ENCODE results near the gene DCAF8L2. TPM values are rescaled to one million over a fixed set of nuclear protein-coding genes. Genes with fewer than 3 reads are reported as not detected.
"Not testable (repeated sequence)": the region's sequence is repeated elsewhere in the genome, so short reads cannot be mapped to it uniquely, and the experiment has no call there.

Gene DCAF8L2
- not detected for total RNA-seq
- long read RNA-seq: 0 reads

DNA sequence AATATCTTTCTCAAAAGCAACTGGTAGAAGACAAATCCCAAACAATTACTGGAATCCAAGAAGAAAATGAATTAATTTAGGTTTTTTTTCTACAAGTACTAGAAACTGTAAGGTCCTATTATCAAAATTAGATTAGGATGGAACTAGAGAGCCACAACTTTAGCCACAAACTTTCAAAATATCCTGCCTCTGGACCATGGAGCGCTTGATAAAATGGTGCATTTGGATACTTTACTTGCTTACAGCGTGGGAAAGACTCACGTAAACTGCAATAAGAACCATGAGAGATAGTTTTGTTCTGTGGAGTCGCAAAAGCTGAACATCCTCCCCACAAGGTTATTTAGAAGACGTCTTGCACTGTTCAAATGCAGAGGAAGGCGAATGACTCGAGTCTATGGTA lies at the start of gene DCAF8L2:
Gene DCAF8L2 (plus strand): TSS at position 301 of the 400 bp plus-strand sequence. CDS start 156,552 bp downstream, outside the sequence.
- no peak for DNase-seq (ENCODE audit: low spot score)

DNA sequence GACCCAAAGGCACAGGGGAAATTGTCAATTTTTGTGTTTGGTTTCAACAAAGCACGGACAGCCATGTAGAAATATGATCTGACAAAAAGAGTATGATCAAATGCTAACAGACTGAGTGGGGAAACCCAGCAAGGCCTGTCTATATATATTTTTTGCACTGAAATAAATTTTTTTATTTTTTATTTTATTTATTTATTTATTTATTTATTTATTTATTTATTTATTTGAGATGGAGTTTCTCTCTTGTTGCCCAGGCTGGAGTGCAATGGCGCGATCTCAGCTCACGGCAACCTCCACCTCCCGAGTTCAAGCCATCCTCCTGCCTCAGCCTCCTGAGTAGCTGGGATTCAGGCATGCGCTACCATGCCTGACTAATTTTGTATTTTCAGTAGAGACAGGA lies 49.0 kb upstream of the DCAF8L2 start:
- DNase-seq (ENCODE audit: low spot score): not testable (repeated sequence)

DNA sequence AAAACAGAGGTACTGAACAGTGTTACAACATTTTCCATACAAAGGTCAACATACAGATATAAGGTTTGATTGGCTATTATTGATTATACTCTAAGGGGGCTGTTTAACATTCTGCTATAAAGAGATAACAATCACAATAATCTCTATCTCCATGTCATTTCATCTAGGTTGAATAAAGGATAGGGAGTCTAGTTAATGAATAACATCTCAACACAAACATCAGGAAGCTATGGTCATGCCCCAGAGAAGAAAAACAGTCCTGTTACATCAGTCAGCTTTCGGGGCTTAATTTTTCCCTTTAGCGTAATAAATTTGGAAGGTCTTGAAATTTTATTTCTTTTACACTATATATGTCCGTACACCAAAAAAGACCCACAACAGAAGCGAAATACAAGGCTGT lies 41.5 kb upstream of the DCAF8L2 start:
- no peak for DNase-seq (ENCODE audit: low spot score)

DNA sequence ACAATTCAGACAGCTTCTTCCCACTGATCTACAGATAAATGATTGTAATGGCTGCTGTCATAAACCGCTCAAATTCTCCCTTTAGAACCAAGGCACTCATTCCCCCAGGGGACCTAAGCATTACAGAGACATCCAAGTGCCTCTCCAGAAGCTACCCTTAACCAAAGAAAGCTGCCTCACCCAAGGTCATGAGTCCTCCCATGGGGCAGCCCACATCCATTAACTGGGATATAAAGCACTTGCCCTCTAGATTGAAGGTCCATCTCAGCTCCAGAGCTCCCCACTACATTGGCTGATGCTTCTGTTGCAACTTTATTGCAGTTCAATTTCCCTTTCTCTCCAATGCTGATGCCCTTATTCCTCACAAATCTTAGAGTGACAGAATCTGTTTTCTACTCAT lies 40.5 kb upstream of the DCAF8L2 start:
- no peak for DNase-seq (ENCODE audit: low spot score)

DNA sequence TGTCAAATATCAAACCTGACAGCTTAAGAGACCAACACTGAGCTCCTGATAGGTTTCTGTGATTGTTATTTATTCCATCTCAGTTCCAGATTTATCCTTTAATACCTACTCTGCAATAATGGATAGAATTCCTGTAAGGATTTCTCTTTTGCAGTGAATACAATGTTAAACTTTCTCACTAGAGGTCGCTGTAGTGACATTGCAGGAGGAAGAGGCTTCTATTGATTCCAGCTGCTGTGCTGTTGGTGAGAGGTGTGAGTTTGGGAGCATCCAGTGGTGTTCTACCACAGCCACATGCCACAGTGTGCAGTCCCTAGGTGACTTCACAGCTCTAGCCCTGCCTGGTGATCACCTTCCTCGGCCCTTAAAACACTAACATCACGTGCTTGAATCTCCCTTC lies 34.6 kb upstream of the DCAF8L2 start:
- DNase-seq (ENCODE audit: low spot score): no peak

DNA sequence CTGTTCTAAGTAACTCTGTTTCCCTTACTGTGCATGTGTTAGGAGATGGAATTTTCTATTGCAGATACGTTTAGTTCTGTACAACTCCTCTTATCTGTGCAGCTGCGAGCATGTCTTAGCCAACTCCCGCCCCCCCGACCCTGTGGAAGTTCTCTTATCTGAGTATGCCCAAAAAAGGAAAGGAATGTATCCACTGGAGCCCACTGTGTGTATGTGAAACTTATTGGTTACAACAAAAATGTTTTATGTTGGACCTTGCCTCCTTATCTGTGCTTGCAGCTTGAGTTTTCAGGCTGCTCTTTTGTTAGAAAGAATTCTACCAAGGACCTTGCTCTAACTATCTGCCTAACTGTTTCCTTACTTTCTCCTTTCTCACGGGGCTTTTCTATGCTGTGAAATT lies 24.2 kb upstream of the DCAF8L2 start:
- DNase-seq (ENCODE audit: low spot score): no peak

DNA sequence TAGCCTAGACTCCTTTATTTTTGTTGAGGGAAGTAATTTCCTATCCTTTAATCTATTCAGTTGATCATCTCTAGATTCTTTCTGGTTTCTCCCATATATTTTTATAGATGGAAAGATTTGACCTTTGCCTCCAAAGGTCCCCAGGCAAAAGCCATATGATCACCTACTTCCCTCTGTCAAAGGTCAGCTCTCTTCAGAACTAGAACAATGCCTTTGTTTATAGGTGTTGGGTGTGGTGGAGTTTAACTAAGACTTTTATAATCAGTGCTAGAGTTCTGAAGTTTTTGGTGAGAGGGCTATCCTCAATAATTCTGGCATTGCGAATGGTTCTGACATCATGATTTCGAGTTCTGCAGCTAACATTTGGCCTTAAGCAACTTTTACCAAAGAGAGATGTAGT lies 19.0 kb upstream of the DCAF8L2 start:
- no peak for DNase-seq (ENCODE audit: low spot score)

DNA sequence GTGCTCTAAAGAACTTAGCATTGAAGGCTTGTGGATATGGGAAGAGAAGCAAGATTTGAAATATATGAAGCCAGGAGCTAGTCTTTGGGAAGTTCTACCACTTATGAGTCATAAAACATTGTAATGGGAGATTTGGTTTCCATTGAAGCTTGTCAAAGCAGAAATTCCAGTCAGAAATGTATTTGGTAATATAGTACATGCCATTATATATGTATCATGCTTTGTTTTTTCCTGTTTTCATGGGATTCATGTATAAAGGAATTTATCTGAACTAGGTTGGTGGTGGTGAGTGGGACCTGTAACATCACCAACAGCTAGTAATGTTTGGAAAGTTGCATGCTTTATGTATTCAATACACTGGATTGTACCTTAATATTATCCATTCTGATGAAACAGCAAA lies 14.6 kb upstream of the DCAF8L2 start:
- DNase-seq (ENCODE audit: low spot score): no peak

DNA sequence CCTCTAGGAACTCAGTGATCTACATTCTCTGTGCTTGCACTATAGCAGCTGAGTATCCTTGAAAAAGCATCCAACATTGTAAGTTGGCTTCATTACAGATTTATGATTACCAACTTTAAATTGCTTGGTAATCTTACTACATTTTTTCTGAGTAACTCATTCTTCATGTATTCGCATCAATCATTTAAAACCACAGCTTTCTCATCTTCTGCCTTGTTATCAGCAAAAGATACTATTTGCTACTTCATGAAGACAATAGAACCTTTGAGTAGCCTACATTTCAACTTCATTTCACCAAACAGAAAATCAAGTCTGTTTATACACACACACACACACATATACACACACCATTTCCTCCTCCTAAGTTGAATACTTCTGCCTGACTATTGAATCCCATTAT lies 6.2 kb upstream of the DCAF8L2 start:
- DNase-seq (ENCODE audit: low spot score): no peak

DNA sequence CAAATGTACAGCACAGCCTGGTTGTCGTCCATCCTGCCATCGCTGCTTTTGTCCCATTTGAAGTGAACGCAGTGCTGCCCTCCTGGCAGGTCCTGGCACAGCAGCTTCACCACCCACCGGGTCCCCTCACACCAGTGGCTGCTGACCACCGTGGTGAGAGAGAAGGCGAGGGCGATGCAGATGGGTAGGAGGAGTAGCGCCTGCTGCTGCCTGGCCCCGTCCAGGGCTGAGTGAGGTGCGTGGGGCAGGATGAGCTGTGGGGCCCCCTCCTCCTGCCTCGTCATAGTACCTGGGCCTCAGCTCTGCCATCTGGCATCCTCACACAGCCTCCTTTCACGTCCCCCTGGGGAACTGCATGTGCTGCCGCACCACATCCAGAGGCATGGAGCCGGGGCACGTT lies 1.8 kb downstream of the DCAF8L2 start:
- peak; percentile 76 for DNase-seq (ENCODE audit: low spot score)

DNA sequence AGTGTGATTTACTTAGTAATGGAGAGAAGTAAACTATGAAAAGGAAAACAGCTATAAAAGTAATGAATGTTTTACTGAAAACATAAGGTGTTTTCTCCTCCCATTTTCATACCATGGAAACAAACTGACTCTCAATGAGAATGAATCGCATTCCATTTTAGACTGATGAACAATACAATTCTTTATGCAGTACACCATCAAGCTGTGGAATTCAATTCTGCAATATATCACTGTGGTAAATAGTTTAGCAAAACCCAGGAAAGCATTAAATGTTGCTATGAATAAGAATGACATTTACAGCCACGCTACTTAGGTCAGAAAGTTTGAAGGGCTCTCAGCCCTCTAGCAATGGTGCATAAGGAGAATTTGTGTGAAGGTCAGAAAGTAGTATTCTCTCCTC lies 7.4 kb downstream of the DCAF8L2 start:
- DNase-seq (ENCODE audit: low spot score): no peak

DNA sequence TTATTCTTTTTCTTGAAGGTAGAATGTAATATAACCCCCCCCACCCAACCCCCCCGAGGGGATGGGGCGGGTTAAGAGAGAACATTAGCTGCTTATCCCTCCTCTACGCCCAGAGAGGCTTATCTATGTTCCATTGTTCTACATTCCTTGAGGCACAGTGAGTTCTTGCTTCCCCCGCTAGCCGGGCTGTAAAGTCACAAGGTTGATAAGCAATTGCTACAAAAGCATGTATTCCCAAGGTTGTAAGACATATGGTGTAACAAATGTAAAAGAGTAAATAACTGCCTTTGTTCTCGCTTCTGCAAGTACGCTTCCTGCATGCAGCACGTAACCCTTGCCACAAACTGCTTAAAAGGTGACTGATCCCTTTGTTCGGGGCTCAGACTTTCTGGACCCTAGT lies 8.2 kb downstream of the DCAF8L2 start:
- no peak for DNase-seq (ENCODE audit: low spot score)

DNA sequence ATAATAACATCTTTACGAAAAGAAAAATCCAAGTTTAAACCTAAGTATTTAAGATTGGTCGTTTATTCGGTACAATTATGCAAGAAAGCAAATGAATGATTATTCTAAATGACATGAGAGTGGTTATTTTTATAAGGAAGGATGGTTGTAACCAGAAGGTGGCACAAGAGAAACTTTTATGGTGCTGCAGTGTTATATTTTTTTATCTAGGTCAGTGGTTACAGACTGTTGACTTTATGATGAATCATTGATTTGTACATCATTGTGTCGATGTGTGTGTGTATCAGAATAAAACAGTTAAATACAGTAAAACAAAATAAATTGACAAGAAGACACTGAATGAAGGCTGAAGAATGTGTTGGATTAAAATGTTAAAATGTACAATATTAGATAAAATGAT lies 9.8 kb downstream of the DCAF8L2 start:
- DNase-seq (ENCODE audit: low spot score): no peak

DNA sequence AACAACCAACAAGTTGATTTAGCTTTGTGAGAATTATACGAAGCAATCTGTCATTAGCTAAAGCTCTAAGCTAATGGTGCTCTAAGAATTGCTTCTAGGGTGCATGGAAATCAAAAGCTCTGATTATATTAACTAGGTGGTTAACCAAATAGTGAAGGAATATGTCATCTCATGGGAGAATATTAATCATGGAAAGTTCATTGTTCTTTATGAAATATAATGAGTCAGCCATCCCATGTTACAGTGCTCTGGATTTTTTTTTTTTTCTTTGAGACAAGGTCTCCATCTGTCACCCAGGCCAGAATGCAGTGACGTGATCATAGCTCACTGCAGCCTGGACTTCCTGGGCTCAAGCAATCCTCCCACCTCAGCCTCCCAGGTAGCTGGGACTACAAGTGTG lies 10.5 kb downstream of the DCAF8L2 start:
- DNase-seq (ENCODE audit: low spot score): no peak

DNA sequence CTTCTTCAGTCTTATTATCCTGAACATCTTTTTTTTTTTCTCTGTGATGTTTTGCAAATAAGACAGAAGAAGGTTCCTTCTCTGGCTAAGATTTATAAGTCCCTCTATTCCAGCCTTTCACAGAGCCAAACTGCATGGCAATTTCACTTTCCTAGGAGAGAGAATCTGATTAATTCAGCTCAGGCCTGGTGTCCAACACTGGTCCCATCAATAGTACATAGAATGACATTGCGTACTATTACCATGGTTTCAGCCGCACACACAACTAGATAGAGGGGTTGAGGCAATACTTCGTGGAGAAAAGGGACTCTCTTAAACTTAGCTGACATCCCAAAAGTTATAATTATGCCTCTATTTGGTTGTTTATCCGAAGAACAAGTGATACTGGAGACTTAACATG lies 18.5 kb downstream of the DCAF8L2 start:
- DNase-seq (ENCODE audit: low spot score): no peak

DNA sequence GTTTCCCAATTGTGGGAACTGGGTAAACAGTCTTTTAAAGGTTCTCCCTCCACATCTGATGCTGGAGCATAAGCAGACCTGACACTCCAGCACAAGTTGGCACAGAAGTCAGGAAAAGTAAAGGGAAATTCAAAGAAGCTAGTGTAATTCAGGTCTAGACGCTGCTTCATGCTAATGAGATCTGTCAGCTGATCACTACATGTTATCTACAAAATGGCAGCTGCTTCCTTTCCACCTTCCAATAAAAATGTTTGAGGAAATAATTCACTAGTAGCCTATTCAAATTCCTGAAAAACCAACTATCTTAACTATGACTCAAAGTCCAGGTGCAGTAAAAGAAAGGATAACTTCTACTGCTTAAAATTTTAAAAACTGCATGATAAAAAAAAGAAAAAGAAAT lies 29.3 kb downstream of the DCAF8L2 start:
- no peak for DNase-seq (ENCODE audit: low spot score)

DNA sequence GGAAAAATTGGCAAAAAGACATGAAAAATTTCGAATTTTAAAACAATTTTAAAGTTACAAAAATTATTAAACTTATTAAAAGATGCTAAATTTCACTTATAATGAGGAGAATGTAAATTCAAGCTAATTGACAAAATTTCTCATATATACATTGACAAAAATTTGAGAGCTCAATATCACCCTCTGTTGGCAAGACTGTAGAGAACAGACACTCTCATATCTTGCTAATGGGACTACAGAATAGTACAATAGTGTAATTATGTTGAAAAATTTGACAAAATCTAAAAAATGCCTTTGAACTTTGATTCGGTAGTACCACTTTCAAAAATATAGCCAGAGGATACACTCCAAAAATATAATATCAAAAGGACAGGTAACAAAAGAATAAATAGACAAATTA lies 29.8 kb downstream of the DCAF8L2 start:
- no peak for DNase-seq (ENCODE audit: low spot score)

DNA sequence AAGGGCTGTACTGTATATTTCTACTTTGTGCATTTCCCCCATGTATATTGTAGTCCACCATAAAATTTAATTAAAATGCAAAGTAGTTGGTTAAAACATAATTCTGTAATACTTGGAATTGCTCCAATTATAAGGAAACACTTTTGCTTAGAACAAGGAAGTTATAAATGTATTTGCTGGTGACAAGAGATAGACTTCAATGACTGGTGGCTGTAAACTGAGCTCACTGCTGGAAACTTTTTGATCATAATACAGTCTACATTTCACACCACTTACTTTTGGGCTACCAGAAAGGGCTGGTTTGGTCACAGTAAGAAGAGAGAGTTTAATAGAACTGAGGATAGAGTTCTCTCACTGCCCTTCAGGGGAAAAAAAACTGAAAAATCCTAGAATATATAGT lies 32.7 kb downstream of the DCAF8L2 start:
- DNase-seq (ENCODE audit: low spot score): no peak

DNA sequence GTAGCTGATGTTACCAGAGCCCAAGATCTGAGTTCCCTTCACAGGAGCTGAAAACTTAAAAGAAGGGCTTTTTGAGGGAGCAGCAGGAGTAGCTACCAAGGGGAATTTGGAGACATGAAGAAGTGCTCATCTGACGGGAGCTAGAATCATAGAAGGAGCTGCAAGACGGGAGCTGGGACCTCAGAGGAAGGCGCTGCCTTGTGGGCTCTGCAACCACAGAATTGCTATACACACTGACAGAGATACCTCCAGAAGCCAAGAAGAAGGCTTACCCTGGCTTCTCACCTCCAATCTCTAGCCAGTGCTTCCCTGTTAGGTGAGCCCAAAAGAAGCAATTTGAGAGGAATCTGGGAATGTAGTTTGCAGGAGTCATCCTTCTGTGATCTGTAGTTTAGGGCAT lies 35.9 kb downstream of the DCAF8L2 start:
- DNase-seq (ENCODE audit: low spot score): no peak

DNA sequence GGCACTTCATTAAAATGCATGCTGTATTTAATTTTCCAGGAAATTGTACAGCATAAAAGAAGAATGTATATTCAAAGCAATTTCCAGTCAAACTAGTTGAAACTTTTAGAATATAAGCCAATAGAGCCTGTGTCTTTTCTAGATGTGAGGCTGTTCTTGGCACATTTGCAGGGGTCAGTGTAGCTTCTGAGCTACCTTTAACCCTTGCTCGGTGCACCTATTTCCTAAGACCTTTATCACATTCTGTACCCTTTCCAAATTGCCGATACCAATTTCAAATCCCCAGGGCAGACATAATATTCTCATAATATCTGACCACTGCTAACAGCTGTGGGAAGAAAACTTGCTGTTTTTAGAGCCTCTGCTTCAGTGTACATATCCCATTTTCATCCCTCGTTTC lies 43.2 kb downstream of the DCAF8L2 start:
- no peak for DNase-seq (ENCODE audit: low spot score)

DNA sequence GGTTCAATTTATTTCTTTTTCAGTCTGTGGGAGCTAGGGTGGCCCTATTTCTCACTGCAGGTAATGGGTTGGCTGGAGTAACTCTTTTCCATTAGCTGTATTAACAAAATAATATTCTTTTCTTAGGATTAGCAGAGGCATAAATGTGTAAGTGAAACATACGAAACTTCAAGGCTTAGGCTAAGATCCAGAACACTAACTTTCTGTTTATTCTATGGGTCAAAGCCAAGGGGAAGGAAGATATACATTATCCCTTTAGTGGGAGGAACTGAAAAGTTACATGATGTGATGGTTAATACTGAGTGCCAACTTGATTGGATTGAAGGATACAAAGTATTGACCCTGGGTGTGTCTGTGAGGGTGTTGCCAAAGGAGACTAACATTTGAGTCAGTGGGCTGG lies 66.4 kb downstream of the DCAF8L2 start:
- DNase-seq (ENCODE audit: low spot score): no peak

DNA sequence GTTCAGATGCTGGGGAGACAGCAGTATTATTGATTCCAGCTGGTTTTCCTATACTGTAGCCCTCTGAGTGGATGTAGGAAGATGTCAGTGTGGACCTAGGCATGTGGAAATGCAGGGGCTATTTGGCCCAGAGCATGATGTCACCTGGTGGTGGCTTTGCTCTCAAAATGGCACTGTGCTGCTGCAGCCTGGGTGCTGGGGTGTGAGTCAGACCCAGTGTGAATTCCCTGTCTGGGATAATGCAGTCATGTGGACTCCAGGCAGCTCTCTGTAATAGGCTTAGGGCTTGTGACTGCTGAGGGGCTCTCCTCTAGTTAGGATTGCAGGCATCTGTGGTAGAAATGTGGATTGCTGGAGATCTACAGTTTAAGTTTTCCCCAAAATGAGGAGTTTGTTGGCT lies 70.7 kb downstream of the DCAF8L2 start:
- DNase-seq (ENCODE audit: low spot score): no peak

DNA sequence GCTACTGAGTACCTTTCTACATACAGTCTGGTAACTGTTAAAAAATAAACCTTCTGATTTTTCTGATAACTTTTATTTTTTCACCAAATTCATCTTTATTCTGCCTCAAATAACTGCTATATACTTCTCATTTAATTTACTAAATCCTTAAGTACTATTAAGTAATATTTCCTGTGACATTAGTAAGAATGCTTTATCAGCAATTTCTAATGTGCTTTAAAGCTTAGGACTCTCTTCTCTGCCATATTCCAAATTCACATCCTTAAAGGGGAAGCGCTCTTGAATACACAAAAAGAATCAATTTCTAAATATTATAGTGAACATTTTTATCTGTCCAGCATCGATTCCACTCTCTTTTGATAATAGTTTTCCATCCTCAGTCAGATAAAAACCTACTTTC lies 81.1 kb downstream of the DCAF8L2 start:
- no peak for DNase-seq (ENCODE audit: low spot score)

DNA sequence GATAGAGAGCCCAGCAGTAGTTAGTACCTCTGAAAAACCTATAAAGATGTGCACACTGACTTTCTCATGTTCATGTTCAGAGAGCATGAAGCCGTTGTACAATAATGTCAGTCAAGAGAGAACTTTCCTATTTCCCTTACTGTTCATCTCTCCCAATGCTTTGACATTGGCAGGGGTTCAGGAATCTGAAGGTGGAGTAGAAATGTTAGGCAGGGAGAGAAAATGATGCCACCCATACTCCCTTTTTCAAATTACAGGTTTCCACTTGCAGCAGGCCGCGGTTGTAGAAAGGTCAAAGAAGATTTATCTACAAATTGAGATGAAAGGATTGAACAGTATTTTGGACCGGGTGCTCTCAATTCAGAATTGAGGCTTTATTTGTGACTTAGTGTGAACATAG lies 84.3 kb downstream of the DCAF8L2 start:
- no peak for DNase-seq (ENCODE audit: low spot score)

DNA sequence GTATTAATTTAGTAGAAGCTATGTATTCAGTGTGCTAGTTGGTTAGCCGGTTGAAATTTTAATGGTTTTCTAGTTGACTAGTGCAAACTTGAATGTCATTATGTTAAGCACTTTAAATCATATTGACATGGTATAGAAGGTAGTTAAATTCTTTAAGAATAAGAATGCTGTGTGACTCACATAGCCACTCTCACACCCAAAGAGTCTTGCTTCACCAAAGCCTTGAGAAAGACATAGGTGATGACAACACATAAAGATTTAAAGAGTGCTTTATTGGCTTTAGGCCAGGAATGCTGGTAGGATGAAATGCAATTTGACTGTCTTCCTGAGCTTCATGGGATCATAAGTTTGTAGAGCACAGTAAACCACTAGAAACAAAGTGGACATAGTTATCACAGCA lies 85.3 kb downstream of the DCAF8L2 start:
- no peak for DNase-seq (ENCODE audit: low spot score)
